Measurements from ENCODE around the gene MTHFS. TPM values are rescaled to one million over a fixed set of nuclear protein-coding genes. Genes with fewer than 3 reads are reported as not detected.
"Not testable (repeated sequence)": the region's sequence is repeated elsewhere in the genome, so short reads cannot be mapped to it uniquely, and the experiment has no call there.

MTHFS gene
- total RNA-seq, 1 experiment from 2014 or later, result 48.2 TPM

DNA sequence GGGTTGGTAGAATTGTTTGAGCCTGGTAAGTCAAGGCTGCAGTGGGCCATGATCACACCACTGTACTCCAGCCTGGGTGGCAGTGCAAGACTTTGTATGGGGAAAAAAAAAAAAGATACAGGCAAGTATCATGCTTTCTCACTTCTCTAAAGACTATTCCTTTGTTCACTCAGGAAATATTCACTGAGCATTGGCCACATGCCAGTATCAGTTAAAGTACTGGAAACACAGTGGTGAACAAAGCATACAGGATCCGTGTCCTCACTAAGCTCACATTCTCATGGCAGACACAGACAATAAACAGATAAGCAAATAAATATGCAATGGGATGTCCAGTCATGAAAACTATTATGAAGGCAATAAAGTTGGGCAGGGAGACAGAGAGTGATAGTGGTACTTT is 5.1 kb upstream of the MTHFS start:
- Histone ChIP-seq H3K27me3 (replicated peaks; ENCODE audit: control insufficient read depth, insufficient read depth, low read length) (no peaks in the 10 kb centered on the region), H3K4me3 (ENCODE audit: low read depth, low read length) (no peak overlapping the region), H3K9me3 (no peaks in the 10 kb centered on the region), H3K36me3 (ENCODE audit: control insufficient read depth, insufficient read depth, low read length) (no peaks in the 10 kb centered on the region), H3K4me1 (no peaks in the 10 kb centered on the region)
- TF ChIP-seq, protein P1, sequence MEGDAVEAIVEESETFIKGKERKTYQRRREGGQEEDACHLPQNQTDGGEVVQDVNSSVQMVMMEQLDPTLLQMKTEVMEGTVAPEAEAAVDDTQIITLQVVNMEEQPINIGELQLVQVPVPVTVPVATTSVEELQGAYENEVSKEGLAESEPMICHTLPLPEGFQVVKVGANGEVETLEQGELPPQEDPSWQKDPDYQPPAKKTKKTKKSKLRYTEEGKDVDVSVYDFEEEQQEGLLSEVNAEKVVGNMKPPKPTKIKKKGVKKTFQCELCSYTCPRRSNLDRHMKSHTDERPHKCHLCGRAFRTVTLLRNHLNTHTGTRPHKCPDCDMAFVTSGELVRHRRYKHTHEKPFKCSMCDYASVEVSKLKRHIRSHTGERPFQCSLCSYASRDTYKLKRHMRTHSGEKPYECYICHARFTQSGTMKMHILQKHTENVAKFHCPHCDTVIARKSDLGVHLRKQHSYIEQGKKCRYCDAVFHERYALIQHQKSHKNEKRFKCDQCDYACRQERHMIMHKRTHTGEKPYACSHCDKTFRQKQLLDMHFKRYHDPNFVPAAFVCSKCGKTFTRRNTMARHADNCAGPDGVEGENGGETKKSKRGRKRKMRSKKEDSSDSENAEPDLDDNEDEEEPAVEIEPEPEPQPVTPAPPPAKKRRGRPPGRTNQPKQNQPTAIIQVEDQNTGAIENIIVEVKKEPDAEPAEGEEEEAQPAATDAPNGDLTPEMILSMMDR (IDR thresholded peaks at IDR 0.05; ENCODE audit: insufficient read depth in 1 of 2, low read depth in 1 of 2, low read length in 1 of 2, severe bottlenecking in 1 of 2, unreplicated experiment in 1 of 2), result no peak
- H3K27ac Mint-ChIP-seq (ENCODE audit: unreplicated experiment), result no peak overlapping the region
- no TSS peak for BruUV-seq (replicated peaks)
- POLR2A ChIA-PET, result no interaction called here
- intact Hi-C loops (cut with micrococcal nuclease; ENCODE audit: unreplicated experiment), result no loop called here
- no peaks in the 10 kb centered on the region for H3K9me3 Mint-ChIP-seq (ENCODE audit: unreplicated experiment)
- CTCF ChIA-PET, result no interaction called here
- no peaks in the 10 kb centered on the region for H3K36me3 Mint-ChIP-seq (ENCODE audit: insufficient read depth, unreplicated experiment)
- no peak overlapping the region for H3K4me3 Mint-ChIP-seq (ENCODE audit: unreplicated experiment)
- H3K27me3 Mint-ChIP-seq (ENCODE audit: insufficient read depth, unreplicated experiment), result no peaks in the 10 kb centered on the region
- peaks cover 7% of the 10 kb centered on the region for H3K4me1 Mint-ChIP-seq (ENCODE audit: low read depth, unreplicated experiment)
- DNase-seq, result no peak

DNA sequence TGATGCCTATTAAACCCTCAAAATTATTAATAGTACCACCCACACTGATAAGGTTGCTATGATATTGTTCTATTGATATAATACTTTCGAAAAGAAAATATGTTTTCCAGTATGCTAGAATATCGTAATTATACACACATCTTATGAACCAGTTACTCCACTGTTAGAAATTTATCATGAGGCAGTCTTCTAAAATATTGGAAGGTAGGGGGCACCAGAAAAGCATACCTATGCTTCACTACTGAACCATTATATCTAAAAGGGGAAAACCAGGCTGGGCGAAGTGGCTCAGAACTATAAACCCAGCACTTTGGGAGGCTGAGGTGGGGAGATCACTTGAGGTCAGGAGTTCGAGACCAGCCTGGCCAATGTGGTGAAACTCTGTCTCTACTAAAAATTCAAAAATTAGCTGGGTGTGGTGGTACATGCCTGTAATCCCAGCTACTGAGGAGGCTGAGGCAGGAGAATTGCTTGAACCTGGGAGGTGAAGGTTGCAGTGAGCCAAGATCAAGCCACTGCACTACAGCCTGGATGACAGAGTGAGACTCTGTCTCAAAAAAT is 4.1 kb upstream of the MTHFS start:
- BruUV-seq (replicated peaks); H3K4me3 Mint-ChIP-seq (ENCODE audit: unreplicated experiment); H3K4me1 ChIP-seq; H3K36me3 Mint-ChIP-seq (ENCODE audit: insufficient read depth, unreplicated experiment); H3K27me3 Mint-ChIP-seq (ENCODE audit: insufficient read depth, unreplicated experiment); H3K27me3 ChIP-seq (replicated peaks; ENCODE audit: control insufficient read depth, insufficient read depth, low read length); H3K36me3 ChIP-seq (ENCODE audit: control insufficient read depth, insufficient read depth, low read length); intact Hi-C loops (cut with micrococcal nuclease; ENCODE audit: unreplicated experiment); H3K4me1 Mint-ChIP-seq (ENCODE audit: low read depth, unreplicated experiment); H3K9me3 Mint-ChIP-seq (ENCODE audit: unreplicated experiment); DNase-seq; H3K9me3 ChIP-seq; CTCF ChIA-PET; POLR2A ChIA-PET; H3K27ac Mint-ChIP-seq (ENCODE audit: unreplicated experiment); H3K4me3 ChIP-seq (ENCODE audit: low read depth, low read length): not testable (repeated sequence)
- TF ChIP-seq, protein P1 (IDR thresholded peaks at IDR 0.05; ENCODE audit: insufficient read depth in 1 of 2, low read depth in 1 of 2, low read length in 1 of 2, severe bottlenecking in 1 of 2, unreplicated experiment in 1 of 2), result peak in 1 of 2 experiments; percentile 13

- no peaks in the 10 kb centered on the region for H3K27me3 Mint-ChIP-seq (ENCODE audit: insufficient read depth, unreplicated experiment)
- peaks cover 10% of the 10 kb centered on the region for H3K36me3 Mint-ChIP-seq (ENCODE audit: insufficient read depth, unreplicated experiment)
- H3K27me3 ChIP-seq (replicated peaks; ENCODE audit: control insufficient read depth, insufficient read depth, low read length), result no peaks in the 10 kb centered on the region
- H3K9me3 Mint-ChIP-seq (ENCODE audit: unreplicated experiment), result no peaks in the 10 kb centered on the region
- BruUV-seq (replicated peaks), result no TSS peak
- H3K4me1 Mint-ChIP-seq (ENCODE audit: low read depth, unreplicated experiment), result peaks cover 11% of the 10 kb centered on the region
- ChIA-PET POLR2A (no interaction called here), CTCF (no interaction called here)
- H3K9me3 ChIP-seq, result no peaks in the 10 kb centered on the region
- no peak overlapping the region for H3K4me3 ChIP-seq (ENCODE audit: low read depth, low read length)
- H3K36me3 ChIP-seq (ENCODE audit: control insufficient read depth, insufficient read depth, low read length), result no peaks in the 10 kb centered on the region
- intact Hi-C loops (cut with micrococcal nuclease; ENCODE audit: unreplicated experiment), result no loop called here
- no peak for DNase-seq
- no peak overlapping the region for H3K4me3 Mint-ChIP-seq (ENCODE audit: unreplicated experiment)
- TF ChIP-seq, protein P1 (IDR thresholded peaks at IDR 0.05; ENCODE audit: insufficient read depth in 1 of 2, low read depth in 1 of 2, low read length in 1 of 2, severe bottlenecking in 1 of 2, unreplicated experiment in 1 of 2), result no peak
- H3K4me1 ChIP-seq, result no peaks in the 10 kb centered on the region
- H3K27ac Mint-ChIP-seq (ENCODE audit: unreplicated experiment), result no peak overlapping the region
Measured at GRCh38 chr15:79900087-79900486, 3.3 kb upstream of the MTHFS start.

DNA sequence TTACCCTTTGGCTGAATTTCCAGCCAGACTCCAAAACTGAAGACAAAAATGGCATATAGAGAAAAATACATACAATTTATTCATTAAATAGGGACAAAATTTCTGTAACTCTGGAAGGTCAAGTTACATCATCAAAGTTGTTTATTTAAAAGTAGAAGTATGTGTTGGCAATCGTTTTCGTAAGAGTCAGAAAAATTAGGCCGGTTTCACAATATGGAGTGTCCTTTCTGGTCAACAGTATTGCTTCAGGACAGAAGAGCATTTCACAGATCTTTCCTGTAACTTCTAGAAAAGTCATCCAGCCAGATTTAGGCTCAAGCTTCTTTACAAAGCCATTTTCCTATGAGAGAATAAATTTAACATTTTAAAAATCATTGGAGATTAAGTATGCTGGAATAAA is 2.0 kb upstream of the MTHFS start:
- not testable (repeated sequence) for H3K27ac Mint-ChIP-seq (ENCODE audit: unreplicated experiment)
- intact Hi-C loops (cut with micrococcal nuclease; ENCODE audit: unreplicated experiment), result loop anchor here (5.0 kb wide), 1 partner anchor 274 kb away; no protein-coding TSS in a partner anchor

More for the DNA sequence above, 2.0 kb upstream of the MTHFS start:
- Mint-ChIP-seq H3K36me3 (ENCODE audit: insufficient read depth, unreplicated experiment) (peaks cover 12% of the 10 kb centered on the region), H3K4me1 (ENCODE audit: low read depth, unreplicated experiment) (peaks cover 14% of the 10 kb centered on the region)
- DNase-seq; H3K9me3 ChIP-seq; H3K4me3 Mint-ChIP-seq (ENCODE audit: unreplicated experiment); H3K9me3 Mint-ChIP-seq (ENCODE audit: unreplicated experiment); H3K4me3 ChIP-seq (ENCODE audit: low read depth, low read length); H3K36me3 ChIP-seq (ENCODE audit: control insufficient read depth, insufficient read depth, low read length); POLR2A ChIA-PET; CTCF ChIA-PET; BruUV-seq (replicated peaks); H3K4me1 ChIP-seq; H3K27me3 ChIP-seq (replicated peaks; ENCODE audit: control insufficient read depth, insufficient read depth, low read length); H3K27me3 Mint-ChIP-seq (ENCODE audit: insufficient read depth, unreplicated experiment): not testable (repeated sequence)

All from Caco-2 (cell line).